ENCODE measurements around the gene FIBP. TPM values are rescaled to one million over a fixed set of nuclear protein-coding genes. Genes with fewer than 3 reads are reported as not detected.
A peak's percentile ranks its signal among the peaks of the same experiment; 100 is the strongest.

The FIBP gene
- total and polyA plus RNA-seq, 2 donors (not counting 3 experiments of a cell fraction or from before 2014, with no cell fraction given), result 105 to 162 TPM

DNA sequence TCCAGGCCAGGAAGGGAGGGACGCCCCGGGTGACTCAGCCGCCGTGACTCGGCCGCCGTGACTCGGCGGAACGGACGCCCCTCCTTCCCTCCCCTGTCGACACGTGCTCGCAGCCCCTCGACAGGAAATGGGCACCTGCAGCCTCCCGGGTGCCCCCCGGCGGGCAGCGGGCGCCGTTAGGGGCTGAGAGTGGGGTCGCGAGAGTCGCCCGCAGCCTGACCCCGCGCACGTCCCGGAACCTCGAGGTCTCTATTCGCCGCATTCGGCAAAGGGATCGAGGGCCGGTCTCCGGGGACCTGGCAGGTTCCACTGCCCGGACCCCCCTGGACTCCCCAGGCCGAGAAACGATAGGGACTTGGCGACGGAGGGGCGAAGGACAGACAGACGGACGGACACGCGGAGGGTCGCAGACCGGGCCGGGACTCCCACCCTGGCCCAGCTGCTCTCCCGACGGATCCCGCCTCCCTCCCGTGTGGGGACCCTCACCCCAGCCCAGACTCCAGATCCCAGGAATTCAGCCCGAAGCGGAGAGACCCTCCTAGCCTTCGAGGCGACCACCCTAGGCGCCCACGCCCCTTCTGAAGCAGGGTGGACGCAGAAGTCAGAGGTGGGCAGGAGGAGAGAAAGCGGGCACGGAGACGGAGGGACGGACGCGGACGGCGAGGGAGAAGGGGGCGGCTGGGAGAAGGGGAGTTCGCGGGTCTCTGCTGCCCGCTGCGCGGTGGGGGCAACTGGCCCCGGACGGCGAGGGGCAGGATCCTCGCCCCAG, 11.3 kb upstream of the FIBP start:
- Histone ChIP-seq H3K27me3 (ENCODE audit: control insufficient read depth in 2 of 2, insufficient read depth in 2 of 2, low read length in 2 of 2) (no peaks in the 10 kb centered on the region), H3K9me1 (replicated peaks; ENCODE audit: control insufficient read depth, extremely low read depth, insufficient read depth, low read length) (no peaks in the 10 kb centered on the region), H3K9me3 (replicated peaks; ENCODE audit: control insufficient read depth, insufficient read depth, low read length) (no peaks in the 10 kb centered on the region), H3K79me2 (ENCODE audit: control insufficient read depth, insufficient read depth, low read length) (peaks cover 52% of the 10 kb centered on the region), H3K9ac (replicated peaks; ENCODE audit: extremely low read depth, insufficient read depth, low read length) (peak overlapping the region; percentile 99), H3K36me3 (ENCODE audit: control insufficient read depth in 2 of 2, extremely low read depth in 1 of 2, insufficient read depth in 2 of 2, low read length in 2 of 2) (peaks cover 5 to 8% of the 10 kb centered on the region in 2 experiments), H4K20me1 (replicated peaks; ENCODE audit: control insufficient read depth, extremely low read depth, insufficient read depth, low read length) (no peaks in the 10 kb centered on the region), H2AFZ (ENCODE audit: low read depth, low read length) (no peak overlapping the region), H3K4me3 (replicated peaks in 1 of 3; ENCODE audit: insufficient read depth in 1 of 3, low read depth in 1 of 3, low read length in 3 of 3) (peak overlapping the region; percentile 58 to 79 (median 69)), H3K27ac (ENCODE audit: insufficient read depth, low read depth, low read length) (peak overlapping the region; percentile 87), H3K4me1 (ENCODE audit: control insufficient read depth, extremely low read depth, insufficient read depth, low read length) (peaks cover 42% of the 10 kb centered on the region), H3K4me2 (ENCODE audit: insufficient read depth, low read length) (peak overlapping the region; percentile 1)
- ChIA-PET CTCF (interaction anchor here (3.4 to 6.2 kb wide), 3 partner anchors 9 to 16 kb away, joined by 13 to 69 read pairs (median 17); partner anchors contain the start of genes CCDC85B and FIBP), POLR2A (interaction anchor here (0.7 to 4.2 kb wide), 6 partner anchors 8 to 85 kb away, joined by 3 to 29 read pairs (median 13); partner anchors contain the start of genes CCDC85B and FIBP)
- TSS peak; percentile 50 for BruUV-seq (replicated peaks)
- DNase-seq (ENCODE audit: low read depth, low spot score), result peak; percentile 73
- no peak for FAIRE-seq
- dilution Hi-C loops (cut with MboI; ENCODE audit: extremely low pct_ligation_motif_present, low sequenced_read_pairs) (no loop called here), intact Hi-C loops (cut with micrococcal nuclease) (loop anchor here (1.0 kb wide), 2 partner anchors 8 to 16 kb away; no protein-coding TSS in a partner anchor)
- TF ChIP-seq FOS (IDR thresholded peaks at IDR 0.05; ENCODE audit: borderline replicate concordance, insufficient read depth, low read length), result peak; percentile 95
- TF ChIP-seq JUN (IDR thresholded peaks at IDR 0.05; ENCODE audit: borderline replicate concordance, insufficient read depth, insufficient read length, low read depth), result peak; percentile 24
- peak; percentile 90 for TF ChIP-seq POLR2AphosphoS5 (IDR thresholded peaks at IDR 0.05; ENCODE audit: insufficient read depth, low read depth, low read length)
- TF ChIP-seq EZH2 (IDR thresholded peaks at IDR 0.05; ENCODE audit: borderline replicate concordance, low read depth, low read length, severe bottlenecking), result no peak
- TF ChIP-seq, protein P1, sequence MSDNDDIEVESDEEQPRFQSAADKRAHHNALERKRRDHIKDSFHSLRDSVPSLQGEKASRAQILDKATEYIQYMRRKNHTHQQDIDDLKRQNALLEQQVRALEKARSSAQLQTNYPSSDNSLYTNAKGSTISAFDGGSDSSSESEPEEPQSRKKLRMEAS (IDR thresholded peaks at IDR 0.05; ENCODE audit: insufficient read depth, insufficient read length), result peak; percentile 80
- TF ChIP-seq POLR2A (IDR thresholded peaks at IDR 0.05; ENCODE audit: low read depth, low read length), result peak; percentile 65
- TF ChIP-seq MYC (IDR thresholded peaks at IDR 0.05; ENCODE audit: low read depth, low read length), result peak; percentile 98
- no peak for TF ChIP-seq GATA2 (IDR thresholded peaks at IDR 0.05; ENCODE audit: insufficient read depth, insufficient read length, low read depth, low read length)
- TF ChIP-seq, protein P2, sequence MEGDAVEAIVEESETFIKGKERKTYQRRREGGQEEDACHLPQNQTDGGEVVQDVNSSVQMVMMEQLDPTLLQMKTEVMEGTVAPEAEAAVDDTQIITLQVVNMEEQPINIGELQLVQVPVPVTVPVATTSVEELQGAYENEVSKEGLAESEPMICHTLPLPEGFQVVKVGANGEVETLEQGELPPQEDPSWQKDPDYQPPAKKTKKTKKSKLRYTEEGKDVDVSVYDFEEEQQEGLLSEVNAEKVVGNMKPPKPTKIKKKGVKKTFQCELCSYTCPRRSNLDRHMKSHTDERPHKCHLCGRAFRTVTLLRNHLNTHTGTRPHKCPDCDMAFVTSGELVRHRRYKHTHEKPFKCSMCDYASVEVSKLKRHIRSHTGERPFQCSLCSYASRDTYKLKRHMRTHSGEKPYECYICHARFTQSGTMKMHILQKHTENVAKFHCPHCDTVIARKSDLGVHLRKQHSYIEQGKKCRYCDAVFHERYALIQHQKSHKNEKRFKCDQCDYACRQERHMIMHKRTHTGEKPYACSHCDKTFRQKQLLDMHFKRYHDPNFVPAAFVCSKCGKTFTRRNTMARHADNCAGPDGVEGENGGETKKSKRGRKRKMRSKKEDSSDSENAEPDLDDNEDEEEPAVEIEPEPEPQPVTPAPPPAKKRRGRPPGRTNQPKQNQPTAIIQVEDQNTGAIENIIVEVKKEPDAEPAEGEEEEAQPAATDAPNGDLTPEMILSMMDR (IDR thresholded peaks at IDR 0.05; ENCODE audit: extremely low read depth in 1 of 2, insufficient read depth in 1 of 2, low read depth in 1 of 2, low read length in 2 of 2), result peak in 1 of 2 donors; percentile 11
